Measurements from ENCODE around the gene NUDT16.

The NUDT16 gene

DNA sequence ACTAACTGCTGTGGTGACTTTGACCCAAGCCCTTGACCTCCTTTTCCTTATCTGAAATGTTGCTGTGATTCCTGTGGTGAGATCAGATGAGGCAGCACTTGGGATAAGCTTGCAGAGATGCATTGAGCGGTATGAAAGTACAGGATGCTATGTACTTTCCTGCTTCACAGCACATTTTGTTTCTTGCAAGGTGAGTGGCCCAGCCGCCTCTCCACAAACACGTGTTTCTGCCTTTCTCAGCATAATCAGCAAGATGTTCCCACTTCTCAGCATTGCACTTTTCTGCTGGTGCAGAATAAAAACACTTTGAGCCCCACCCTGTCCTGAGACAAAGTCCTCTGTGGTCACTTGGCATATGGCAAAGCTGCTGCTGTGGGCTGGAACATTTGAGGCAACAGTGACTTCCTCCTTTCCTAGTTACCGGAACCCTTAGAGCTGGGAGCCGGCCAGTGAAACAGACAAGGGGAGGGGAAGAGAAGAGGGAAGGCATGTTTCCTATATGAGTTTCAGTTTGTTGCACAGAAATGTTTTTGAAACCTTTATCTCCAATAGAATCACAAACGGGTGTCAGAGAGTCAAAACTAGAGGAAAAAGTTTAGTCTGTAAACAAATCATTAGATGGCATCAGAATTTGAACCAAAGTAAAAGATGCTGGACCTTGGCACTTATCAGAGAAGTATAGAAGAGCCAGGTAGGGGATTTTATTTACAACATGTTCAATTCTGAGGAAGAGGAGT, 5.0 kb downstream of the NUDT16 start:
- Histone ChIP-seq H3K18ac (ENCODE audit: low read length) (no peak overlapping the region), H4K91ac (ENCODE audit: low read depth, low read length, poor library complexity) (no peak overlapping the region), H3K4me3 (ENCODE audit: low read length in 2 of 2) (no peak overlapping the region), H3K27ac (replicated peaks; ENCODE audit: low read length) (no peak overlapping the region), H3K14ac (ENCODE audit: low read length) (no peak overlapping the region), H2AK5ac (ENCODE audit: low read depth, low read length) (no peak overlapping the region), H2BK120ac (ENCODE audit: low read depth, low read length) (no peak overlapping the region), H4K8ac (ENCODE audit: low read depth, low read length) (no peak overlapping the region), H3K23ac (ENCODE audit: low read depth, low read length, poor library complexity) (no peak overlapping the region), H2BK5ac (ENCODE audit: low read length) (no peak overlapping the region), H3K4me1 (ENCODE audit: control insufficient read depth in 2 of 2, insufficient read depth in 1 of 2, low read depth in 1 of 2, low read length in 2 of 2) (no peaks in the 10 kb centered on the region), H3K9ac (ENCODE audit: low read depth, low read length, poor library complexity) (no peak overlapping the region), H2BK12ac (ENCODE audit: low read length) (no peak overlapping the region), H2AFZ (ENCODE audit: low read length) (no peak overlapping the region), H2BK15ac (ENCODE audit: low read length) (no peak overlapping the region), H3K79me1 (ENCODE audit: low read depth, low read length) (peaks cover 6% of the 10 kb centered on the region), H3K36me3 (replicated peaks in 1 of 2; ENCODE audit: control insufficient read depth in 2 of 2, insufficient read depth in 2 of 2, low read length in 2 of 2) (peaks cover 19 to 40% of the 10 kb centered on the region in 2 donors), H3K27me3 (ENCODE audit: control insufficient read depth in 3 of 3, insufficient read depth in 3 of 3, low read depth in 1 of 3, low read length in 3 of 3) (no peaks in the 10 kb centered on the region), H3K4ac (ENCODE audit: low read length) (no peak overlapping the region), H3K4me2 (ENCODE audit: insufficient read depth, low read length, poor library complexity, severe bottlenecking) (no peak overlapping the region), H3K9me3 (replicated peaks in 1 of 2; ENCODE audit: control insufficient read depth in 2 of 2, insufficient read depth in 1 of 2, low read depth in 1 of 2, low read length in 2 of 2) (no peaks in the 10 kb centered on the region)
- WGBS, 2 donors (ENCODE audit: extremely low coverage in 2 of 2, insufficient read length in 2 of 2, insufficient replicate concordance in 1 of 2) = no CpG with 5 or more reads among the region's 6 CpGs
- DNase-seq (ENCODE audit: low spot score) = no peak

DNA sequence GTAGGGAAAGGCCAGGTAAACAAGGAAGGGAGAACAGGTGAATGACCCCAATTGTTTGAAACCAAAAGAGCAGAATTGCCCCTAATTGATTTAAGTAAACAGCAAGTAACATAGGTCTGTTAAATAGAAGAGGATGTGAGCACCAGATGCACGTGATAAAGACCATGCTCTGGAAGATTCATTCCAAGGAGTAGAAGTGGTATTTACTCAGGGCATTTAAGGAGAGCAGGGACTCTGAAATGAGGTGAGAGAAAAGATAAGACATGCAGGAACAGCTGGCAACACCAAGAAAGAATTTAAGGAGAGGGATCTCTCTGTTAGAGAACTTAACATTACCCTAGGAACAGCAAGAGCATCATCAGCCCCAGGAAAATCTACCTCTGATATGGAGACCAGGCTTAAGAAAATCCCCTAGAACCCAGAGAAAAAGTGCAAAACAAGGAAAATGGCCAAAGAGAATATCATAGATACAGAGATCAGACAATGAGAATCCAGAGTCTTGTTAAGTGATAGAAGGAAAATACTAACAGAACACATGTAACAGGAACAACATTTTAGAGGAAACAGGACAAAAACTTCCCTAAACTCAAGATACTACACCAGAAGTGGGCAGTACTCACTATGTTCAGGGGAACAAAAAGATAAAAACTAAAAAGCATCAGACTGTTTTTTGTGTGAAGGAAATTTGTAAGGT, 6.4 kb downstream of the NUDT16 start:
- no peak overlapping the region for H3K4me2 ChIP-seq (ENCODE audit: insufficient read depth, low read length, poor library complexity, severe bottlenecking)
- no peak overlapping the region for H3K4me3 ChIP-seq (ENCODE audit: low read length in 2 of 2)
- no peak overlapping the region for H3K4ac ChIP-seq (ENCODE audit: low read length)
- peaks cover 2% of the 10 kb centered on the region for H3K79me1 ChIP-seq (ENCODE audit: low read depth, low read length)
- no peak overlapping the region for H3K9ac ChIP-seq (ENCODE audit: low read depth, low read length, poor library complexity)
- H3K18ac ChIP-seq (ENCODE audit: low read length) = no peak overlapping the region
- H2BK5ac ChIP-seq (ENCODE audit: low read length) = no peak overlapping the region
- no peak overlapping the region for H4K91ac ChIP-seq (ENCODE audit: low read depth, low read length, poor library complexity)
- no peak overlapping the region for H3K27ac ChIP-seq (replicated peaks; ENCODE audit: low read length)
- H4K8ac ChIP-seq (ENCODE audit: low read depth, low read length) = no peak overlapping the region
- H2BK12ac ChIP-seq (ENCODE audit: low read length) = no peak overlapping the region
- H3K4me1 ChIP-seq (ENCODE audit: control insufficient read depth in 2 of 2, insufficient read depth in 1 of 2, low read depth in 1 of 2, low read length in 2 of 2) = no peaks in the 10 kb centered on the region
- WGBS, 2 donors (ENCODE audit: extremely low coverage in 2 of 2, insufficient read length in 2 of 2, insufficient replicate concordance in 1 of 2) = no CpG with 5 or more reads among the region's 1 CpG
- H3K27me3 ChIP-seq (ENCODE audit: control insufficient read depth in 3 of 3, insufficient read depth in 3 of 3, low read depth in 1 of 3, low read length in 3 of 3) = no peaks in the 10 kb centered on the region
- no peak overlapping the region for H2BK120ac ChIP-seq (ENCODE audit: low read depth, low read length)
- no peak overlapping the region for H2AK5ac ChIP-seq (ENCODE audit: low read depth, low read length)
- H3K23ac ChIP-seq (ENCODE audit: low read depth, low read length, poor library complexity) = no peak overlapping the region
- H3K36me3 ChIP-seq (replicated peaks in 1 of 2; ENCODE audit: control insufficient read depth in 2 of 2, insufficient read depth in 2 of 2, low read length in 2 of 2) = peaks cover 19 to 38% of the 10 kb centered on the region in 2 donors
- H2BK15ac ChIP-seq (ENCODE audit: low read length) = no peak overlapping the region
- no peaks in the 10 kb centered on the region for H3K9me3 ChIP-seq (replicated peaks in 1 of 2; ENCODE audit: control insufficient read depth in 2 of 2, insufficient read depth in 1 of 2, low read depth in 1 of 2, low read length in 2 of 2)
- no peak for DNase-seq (ENCODE audit: low spot score)
- H2AFZ ChIP-seq (ENCODE audit: low read length) = no peak overlapping the region
- H3K14ac ChIP-seq (ENCODE audit: low read length) = no peak overlapping the region

DNA sequence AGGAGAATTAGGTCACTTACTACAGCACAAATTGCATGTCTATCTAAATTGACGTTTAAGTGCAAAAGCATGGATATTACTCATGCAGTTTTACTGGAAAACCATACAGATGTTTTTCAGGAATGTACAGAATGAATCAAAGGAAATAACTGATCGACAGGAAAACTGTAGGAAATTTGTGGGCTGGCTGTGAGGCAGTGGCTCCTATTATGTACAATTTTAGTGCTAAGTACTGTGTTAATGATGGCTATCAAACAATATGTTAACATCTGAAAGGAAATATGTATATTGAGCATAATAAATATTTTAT, 6.9 kb downstream of the NUDT16 start:
- Histone ChIP-seq H3K9ac (ENCODE audit: low read depth, low read length, poor library complexity) (no peak overlapping the region), H3K27ac (replicated peaks; ENCODE audit: low read length) (no peak overlapping the region), H3K14ac (ENCODE audit: low read length) (no peak overlapping the region), H3K36me3 (replicated peaks in 1 of 2; ENCODE audit: control insufficient read depth in 2 of 2, insufficient read depth in 2 of 2, low read length in 2 of 2) (peaks cover 15 to 33% of the 10 kb centered on the region in 2 donors), H4K8ac (ENCODE audit: low read depth, low read length) (no peak overlapping the region), H2BK15ac (ENCODE audit: low read length) (no peak overlapping the region), H2AFZ (ENCODE audit: low read length) (no peak overlapping the region), H4K91ac (ENCODE audit: low read depth, low read length, poor library complexity) (no peak overlapping the region), H2BK120ac (ENCODE audit: low read depth, low read length) (no peak overlapping the region), H3K4ac (ENCODE audit: low read length) (no peak overlapping the region), H2BK5ac (ENCODE audit: low read length) (no peak overlapping the region), H3K4me2 (ENCODE audit: insufficient read depth, low read length, poor library complexity, severe bottlenecking) (no peak overlapping the region), H3K9me3 (replicated peaks in 1 of 2; ENCODE audit: control insufficient read depth in 2 of 2, insufficient read depth in 1 of 2, low read depth in 1 of 2, low read length in 2 of 2) (no peaks in the 10 kb centered on the region), H3K27me3 (ENCODE audit: control insufficient read depth in 3 of 3, insufficient read depth in 3 of 3, low read depth in 1 of 3, low read length in 3 of 3) (no peaks in the 10 kb centered on the region), H3K4me1 (ENCODE audit: control insufficient read depth in 2 of 2, insufficient read depth in 1 of 2, low read depth in 1 of 2, low read length in 2 of 2) (no peaks in the 10 kb centered on the region), H2AK5ac (ENCODE audit: low read depth, low read length) (no peak overlapping the region), H3K4me3 (ENCODE audit: low read length in 2 of 2) (no peak overlapping the region), H3K23ac (ENCODE audit: low read depth, low read length, poor library complexity) (no peak overlapping the region), H3K18ac (ENCODE audit: low read length) (no peak overlapping the region), H2BK12ac (ENCODE audit: low read length) (no peak overlapping the region), H3K79me1 (ENCODE audit: low read depth, low read length) (peaks cover under 1% of the 10 kb centered on the region)
- no peak for DNase-seq (ENCODE audit: low spot score)
- no CpG with 5 or more reads among the region's 2 CpGs for WGBS, 2 donors (ENCODE audit: extremely low coverage in 2 of 2, insufficient read length in 2 of 2, insufficient replicate concordance in 1 of 2)

DNA sequence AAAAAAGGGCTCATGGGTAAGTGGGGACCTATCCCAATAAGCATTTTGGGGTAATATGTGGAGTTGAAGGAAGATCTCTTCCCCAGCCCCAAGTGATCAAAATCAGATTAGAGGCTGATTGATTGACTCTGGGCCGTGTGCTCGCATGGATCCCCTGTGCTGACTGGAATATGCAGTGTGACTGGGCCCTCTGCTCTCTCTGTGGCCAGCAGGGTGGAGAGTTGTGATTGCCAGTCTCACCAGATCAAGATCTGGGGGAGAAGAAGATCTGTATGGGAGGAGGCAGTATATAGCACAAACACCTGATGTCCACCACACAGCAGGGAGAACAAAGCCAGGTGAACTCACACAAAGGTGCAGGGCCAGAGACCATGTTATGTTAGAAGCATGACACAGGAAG, 8.8 kb downstream of the NUDT16 start:
- no peak overlapping the region for H3K9ac ChIP-seq (ENCODE audit: low read depth, low read length, poor library complexity)
- WGBS, 2 donors (ENCODE audit: extremely low coverage in 2 of 2, insufficient read length in 2 of 2, insufficient replicate concordance in 1 of 2) = no CpG with 5 or more reads among the region's 2 CpGs
- H2AFZ ChIP-seq (ENCODE audit: low read length) = no peak overlapping the region
- H3K4me2 ChIP-seq (ENCODE audit: insufficient read depth, low read length, poor library complexity, severe bottlenecking) = no peak overlapping the region
- H4K8ac ChIP-seq (ENCODE audit: low read depth, low read length) = no peak overlapping the region
- no peak overlapping the region for H3K23ac ChIP-seq (ENCODE audit: low read depth, low read length, poor library complexity)
- H3K36me3 ChIP-seq (replicated peaks in 1 of 2; ENCODE audit: control insufficient read depth in 2 of 2, insufficient read depth in 2 of 2, low read length in 2 of 2) = peaks cover 9 to 14% of the 10 kb centered on the region in 2 donors
- peak overlapping the region; percentile 31 for H3K14ac ChIP-seq (ENCODE audit: low read length)
- H3K79me1 ChIP-seq (ENCODE audit: low read depth, low read length) = no peaks in the 10 kb centered on the region
- no peak for DNase-seq (ENCODE audit: low spot score)
- no peak overlapping the region for H2BK12ac ChIP-seq (ENCODE audit: low read length)
- H3K27ac ChIP-seq (replicated peaks; ENCODE audit: low read length) = no peak overlapping the region
- no peaks in the 10 kb centered on the region for H3K9me3 ChIP-seq (replicated peaks in 1 of 2; ENCODE audit: control insufficient read depth in 2 of 2, insufficient read depth in 1 of 2, low read depth in 1 of 2, low read length in 2 of 2)
- no peak overlapping the region for H3K4ac ChIP-seq (ENCODE audit: low read length)
- H3K4me1 ChIP-seq (ENCODE audit: control insufficient read depth in 2 of 2, insufficient read depth in 1 of 2, low read depth in 1 of 2, low read length in 2 of 2) = no peaks in the 10 kb centered on the region
- no peak overlapping the region for H2BK5ac ChIP-seq (ENCODE audit: low read length)
- H3K4me3 ChIP-seq (ENCODE audit: low read length in 2 of 2) = no peak overlapping the region
- no peaks in the 10 kb centered on the region for H3K27me3 ChIP-seq (ENCODE audit: control insufficient read depth in 3 of 3, insufficient read depth in 3 of 3, low read depth in 1 of 3, low read length in 3 of 3)
- H4K91ac ChIP-seq (ENCODE audit: low read depth, low read length, poor library complexity) = no peak overlapping the region
- no peak overlapping the region for H2BK120ac ChIP-seq (ENCODE audit: low read depth, low read length)
- no peak overlapping the region for H2BK15ac ChIP-seq (ENCODE audit: low read length)
- no peak overlapping the region for H2AK5ac ChIP-seq (ENCODE audit: low read depth, low read length)
- H3K18ac ChIP-seq (ENCODE audit: low read length) = no peak overlapping the region
